ENCODE results near the gene POR.
"Not testable (repeated sequence)": the region's sequence is repeated elsewhere in the genome, so short reads cannot be mapped to it uniquely, and the experiment has no call there.

The POR gene

DNA sequence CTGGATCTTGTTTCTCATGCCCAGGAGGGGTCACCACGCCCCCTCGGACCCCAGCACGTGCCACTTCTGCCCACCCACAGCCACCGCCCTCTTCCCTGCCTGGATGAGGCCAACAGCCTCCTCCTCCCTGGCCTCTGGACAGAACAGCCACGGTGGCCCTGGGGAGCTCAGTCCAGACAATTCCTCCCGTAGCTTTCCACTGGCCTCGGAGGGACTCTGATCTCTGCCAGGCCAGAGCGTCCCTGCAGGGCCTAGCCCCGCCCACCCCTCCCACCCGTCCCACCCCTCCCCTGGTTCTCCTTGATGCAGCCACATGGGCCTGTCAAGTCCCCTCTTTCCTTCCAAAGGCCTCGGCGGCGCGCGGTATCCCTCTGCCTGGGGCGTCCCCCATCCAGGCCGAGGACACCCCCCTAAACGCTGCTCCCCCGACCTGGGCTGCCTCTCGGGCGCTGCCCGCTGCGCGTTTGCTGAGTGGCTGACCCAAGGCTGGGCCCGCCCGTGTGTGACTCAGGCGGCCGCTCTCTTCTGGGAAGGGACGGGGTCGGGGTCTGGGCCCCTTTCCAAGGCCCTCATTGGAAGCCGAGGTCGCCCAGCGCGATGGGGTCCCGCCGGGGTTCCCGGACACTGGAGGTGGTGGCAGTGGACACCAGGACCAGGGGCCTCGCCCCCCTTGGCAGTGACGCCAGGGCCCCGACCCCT lies 78.9 kb downstream of the POR start:
- DNase-seq = peak in 1 of 2 experiments; percentile 3

DNA sequence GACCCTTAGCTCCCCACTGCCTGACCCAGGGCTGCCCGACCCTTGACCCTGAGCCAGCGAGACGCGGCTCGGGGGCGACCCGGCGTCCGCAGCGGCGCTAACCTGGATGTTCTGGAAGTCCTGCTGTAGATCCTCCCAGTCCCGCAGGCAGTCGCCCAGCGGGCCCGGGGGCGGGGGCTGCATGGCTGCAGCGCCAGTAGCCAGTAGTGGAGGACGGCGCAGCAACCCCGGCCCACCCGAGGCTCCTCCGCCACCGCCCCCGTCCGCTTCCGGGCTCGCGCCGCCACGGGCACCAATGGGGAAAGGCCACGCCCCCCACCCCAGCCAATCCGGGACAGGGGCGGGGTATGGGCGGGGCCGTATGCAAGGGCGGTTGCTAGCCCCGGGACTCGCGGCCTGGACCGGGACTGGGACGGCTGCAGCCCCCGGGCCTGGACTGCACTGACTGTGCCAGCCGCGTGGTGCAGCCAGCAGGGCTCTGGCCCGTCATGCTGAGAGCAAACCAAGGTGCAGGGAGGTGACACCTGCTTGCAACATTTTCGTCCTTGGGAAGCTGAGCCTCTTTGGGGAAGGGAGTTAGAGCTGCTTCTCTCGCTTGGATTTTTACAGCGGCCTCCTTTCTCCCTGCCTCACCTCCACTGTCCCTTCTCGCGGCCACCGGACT lies 79.6 kb downstream of the POR start, which contains the start of gene TMEM120A:
TMEM120A (minus strand) TSS at position 208 of the 664 bp plus-strand sequence; CDS start at position 183, 25 bp downstream.
- DNase-seq = peak; percentile 93 to 95

DNA sequence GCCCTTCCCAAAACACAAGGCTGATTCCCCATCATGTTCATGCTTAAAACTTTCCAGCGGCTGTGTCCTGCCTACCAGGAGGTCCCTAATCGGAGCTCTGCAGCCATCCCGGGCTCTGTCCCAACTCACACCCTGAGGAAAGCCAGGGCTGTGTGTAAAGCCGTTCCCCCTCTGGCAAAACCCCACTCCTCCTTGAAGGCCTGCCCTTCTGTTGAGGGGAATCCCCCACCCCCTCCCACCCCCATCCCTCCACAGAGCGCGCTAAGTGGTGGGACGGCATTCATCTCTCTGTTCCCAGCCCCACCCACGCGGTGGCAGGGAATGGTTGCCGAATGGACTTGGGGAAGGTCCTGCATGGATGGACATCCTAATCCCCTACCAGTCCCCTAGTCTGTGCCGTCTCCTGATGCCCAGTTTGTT lies 80.1 kb downstream of the POR start:
- DNase-seq = no peak

- no peak for DNase-seq
Observed at GRCh38 chr7:75995996-75996395, 81.0 kb downstream of the POR start.

GRCh38 chr7:75996476-75996875 lies 81.5 kb downstream of the POR start:
- no peak for DNase-seq

DNA sequence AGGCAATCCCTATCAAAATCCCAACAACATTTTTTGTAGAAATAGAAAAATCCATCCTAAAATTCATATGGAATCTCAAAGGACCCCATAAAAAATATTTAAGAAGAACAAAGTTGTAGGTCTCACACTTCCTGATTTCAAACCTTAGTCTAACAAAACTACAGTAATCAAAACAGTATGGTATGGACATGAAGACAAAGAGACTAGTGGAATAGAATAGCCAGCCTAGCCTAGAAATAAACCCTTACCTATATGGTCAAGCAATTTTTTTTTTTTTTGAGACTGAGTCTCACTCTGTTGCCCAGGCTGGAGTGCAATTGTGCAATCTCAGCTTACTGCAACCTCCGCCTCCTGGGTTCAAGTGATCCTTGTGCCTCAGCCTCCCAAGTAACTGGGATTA lies 83.1 kb downstream of the POR start:
- no peak for DNase-seq

- no peak for DNase-seq
Observed at GRCh38 chr7:76000566-76000965, 85.6 kb downstream of the POR start.

- no peak for DNase-seq
Observed at GRCh38 chr7:76002139-76002538, 87.2 kb downstream of the POR start.

- no peak for DNase-seq
Observed at GRCh38 chr7:76002822-76003221, 87.9 kb downstream of the POR start.

DNA sequence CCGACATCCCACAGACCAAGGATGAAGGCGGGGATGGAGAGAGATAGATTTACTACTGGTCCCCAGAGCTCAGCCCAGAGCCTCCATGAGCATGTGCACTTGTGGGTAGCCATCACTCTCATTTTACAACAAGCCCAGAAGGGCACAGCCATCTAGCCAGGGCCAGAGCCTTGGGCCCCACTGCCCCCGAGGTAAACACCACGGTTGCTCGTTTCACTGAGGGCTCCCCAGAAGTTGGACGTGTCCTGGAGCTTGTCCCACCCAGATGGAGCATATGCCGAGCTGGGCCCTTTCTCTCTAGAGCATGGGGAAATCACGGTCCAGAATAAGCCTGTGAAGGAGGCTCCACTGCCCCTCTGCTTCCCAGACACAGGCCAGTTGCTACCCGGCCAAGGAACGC lies 88.4 kb downstream of the POR start:
- DNase-seq = no peak

- not testable (repeated sequence) for DNase-seq
Observed at GRCh38 chr7:76005004-76005403, 90.0 kb downstream of the POR start.

GRCh38 chr7:76008156-76008687 lies 93.3 kb downstream of the POR start:
- no peak for DNase-seq

- no peak for DNase-seq
Observed at GRCh38 chr7:76009672-76010600, 95.0 kb downstream of the POR start.

- no peak for DNase-seq
Observed at GRCh38 chr7:76011442-76011861, 96.5 kb downstream of the POR start.

GRCh38 chr7:76016191-76016947 lies 101.4 kb downstream of the POR start:
- DNase-seq = no peak

GRCh38 chr7:76018520-76018919 lies 103.6 kb downstream of the POR start:
- not testable (repeated sequence) for DNase-seq

- DNase-seq = peak; percentile 75 to 85
Observed at GRCh38 chr7:76020031-76020714, 105.2 kb downstream of the POR start.

DNA sequence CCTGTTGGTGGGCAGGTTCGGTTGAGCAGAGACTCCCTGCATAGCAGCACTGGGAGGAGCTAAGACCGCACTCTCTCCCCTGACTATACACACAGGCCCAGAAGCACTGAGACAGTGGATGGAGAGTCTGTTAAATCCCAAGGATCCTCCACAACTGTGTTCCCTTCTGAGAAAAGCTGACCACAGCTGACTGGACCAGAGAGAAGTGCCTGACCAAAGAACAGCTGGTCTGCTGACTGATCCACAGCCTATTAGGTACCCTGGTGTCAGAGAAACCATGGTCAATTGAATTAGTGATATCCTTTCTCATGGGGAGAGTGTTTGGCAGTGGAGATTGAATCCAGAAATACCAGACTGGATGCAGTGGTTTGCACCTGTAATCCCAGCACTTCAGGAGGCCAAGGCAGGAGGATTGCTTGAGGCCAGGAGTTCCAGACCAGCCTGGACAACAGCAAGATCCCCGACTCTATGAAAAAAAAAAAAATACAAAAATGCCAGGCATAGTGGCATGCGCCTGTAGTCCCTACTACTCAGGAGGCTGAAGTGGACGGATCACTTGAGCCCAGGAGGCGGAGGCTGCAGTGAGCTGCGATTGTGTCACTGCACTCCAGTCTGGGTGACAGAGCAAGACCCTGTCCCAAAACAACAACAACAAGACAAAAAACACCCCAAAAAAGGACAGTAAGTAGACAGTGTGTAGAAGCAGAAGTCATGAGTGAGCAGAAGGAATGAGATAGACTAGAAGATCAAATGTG lies 107.2 kb downstream of the POR start:
- DNase-seq = no peak

DNA sequence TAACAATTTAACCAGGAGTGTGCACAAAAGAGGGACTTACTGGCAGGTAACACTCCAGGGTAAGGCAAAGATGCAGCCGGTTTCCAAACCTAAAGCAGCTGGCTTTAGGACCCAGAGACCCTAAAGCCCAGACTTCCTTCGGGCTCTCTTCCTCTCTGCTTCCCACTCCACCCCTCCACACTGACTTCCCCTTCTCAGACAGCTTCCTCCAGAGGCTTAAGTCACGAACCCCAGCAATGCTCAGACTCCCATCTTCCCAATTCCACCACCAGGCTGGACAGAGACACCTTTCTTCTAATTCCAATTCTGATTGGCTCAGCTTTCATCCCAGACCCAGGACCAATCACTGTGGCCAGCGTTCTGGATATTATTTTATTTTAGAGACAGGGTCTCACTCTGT lies 108.0 kb downstream of the POR start:
- DNase-seq = no peak

DNA sequence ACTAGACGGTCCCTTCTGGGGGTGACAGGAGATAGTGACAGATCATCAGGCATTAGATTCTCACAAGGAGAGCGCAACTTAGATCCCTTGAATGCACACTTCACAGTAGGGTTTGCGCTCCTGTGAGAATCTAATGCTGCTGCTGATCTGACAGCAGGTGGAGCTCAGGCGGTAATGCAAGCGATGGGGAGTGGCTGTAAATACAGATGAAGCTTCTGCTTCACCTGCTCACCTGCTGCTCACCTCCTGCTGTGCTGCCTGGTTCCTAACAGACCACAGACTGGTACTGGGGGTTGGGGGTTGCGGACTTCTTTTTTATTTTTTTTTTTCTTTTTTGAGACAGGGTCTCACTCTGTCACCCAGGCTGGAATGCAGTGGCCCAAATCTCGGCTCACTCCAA lies 114.7 kb downstream of the POR start:
- peak; percentile 40 to 80 for DNase-seq

DNA sequence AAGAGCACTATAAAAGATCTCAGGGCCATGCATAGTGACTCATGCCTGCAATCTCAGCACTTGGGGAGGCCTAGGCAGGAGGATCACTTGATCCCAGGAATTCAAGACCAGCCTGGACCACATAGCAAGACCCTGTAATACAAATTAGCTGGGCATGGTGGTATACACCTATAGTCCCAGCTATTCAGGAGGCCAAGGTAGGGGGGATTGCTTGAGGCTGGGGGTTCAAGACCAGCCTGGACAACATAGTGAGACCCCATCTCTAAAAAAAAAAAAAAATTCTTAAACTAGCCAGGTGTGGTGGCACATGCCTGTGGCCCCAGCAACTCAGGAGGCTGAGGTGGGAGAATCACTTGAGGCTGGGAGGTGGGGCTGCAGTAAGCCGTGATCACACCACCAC lies 117.0 kb downstream of the POR start:
- no peak for DNase-seq

Measured in NCI-H2081 (cell line).